T1000 (cell line): ENCODE data around the gene TMEM240.

Experiments used
- DNase-seq: peaks from one replicate; lab custom pipeline; 2025; ENCODE audit warnings: mixed read lengths; lab: John Stamatoyannopoulos, UW

Gene TMEM240

GRCh38 chr1:1540090-1540817 lies at the start of gene TMEM240:
Gene TMEM240, minus strand, starts transcription at chr1:1540624. Its CDS starts 278 bp downstream, at chr1:1540346.
- DNase-seq = peak; percentile 69

- no peak for DNase-seq
These were observed 43.1 kb upstream of the TMEM240 start for GRCh38 chr1:1583347-1584010.

- no peak for DNase-seq
These were observed 42.3 kb upstream of the TMEM240 start for GRCh38 chr1:1582585-1583346.

GRCh38 chr1:1578371-1578940 lies 38.0 kb upstream of the TMEM240 start:
- no peak for DNase-seq

GRCh38 chr1:1577367-1578011 lies 37.1 kb upstream of the TMEM240 start:
- no peak for DNase-seq

GRCh38 chr1:1574721-1575537 lies 34.5 kb upstream of the TMEM240 start, which contains the start of gene SSU72:
Gene SSU72, minus strand, starts transcription at chr1:1574863. Its CDS starts 306 bp downstream, at chr1:1574557.
- DNase-seq = peak; percentile 86

GRCh38 chr1:1573843-1574720 lies 33.7 kb upstream of the TMEM240 start:
- DNase-seq = peak; percentile 84

- no peak for DNase-seq
These were observed 28.9 kb upstream of the TMEM240 start for GRCh38 chr1:1569341-1569740.

GRCh38 chr1:1567891-1568291 lies 27.5 kb upstream of the TMEM240 start:
- no peak for DNase-seq

- no peak for DNase-seq
These were observed 26.9 kb upstream of the TMEM240 start for GRCh38 chr1:1567152-1567875.

- DNase-seq = no peak
These were observed 24.9 kb upstream of the TMEM240 start for GRCh38 chr1:1565340-1565739.

- no peak for DNase-seq
These were observed 23.8 kb upstream of the TMEM240 start for GRCh38 chr1:1564268-1564667.

- no peak for DNase-seq
These were observed 23.3 kb upstream of the TMEM240 start for GRCh38 chr1:1563688-1564087.

GRCh38 chr1:1562556-1563195 lies 22.3 kb upstream of the TMEM240 start:
- no peak for DNase-seq

GRCh38 chr1:1561801-1562470 lies 21.5 kb upstream of the TMEM240 start:
- no peak for DNase-seq

GRCh38 chr1:1560178-1560577 lies 19.8 kb upstream of the TMEM240 start:
- DNase-seq = no peak

- DNase-seq = no peak
These were observed 18.6 kb upstream of the TMEM240 start for GRCh38 chr1:1559066-1559465.

- no peak for DNase-seq
These were observed 18.2 kb upstream of the TMEM240 start for GRCh38 chr1:1558591-1558990.
